HG03378 (cell line): ENCODE measurements around the gene THSD7B.
"Not testable (repeated sequence)": the region's sequence is repeated elsewhere in the genome, so short reads cannot be mapped to it uniquely, and the experiment has no call there.

Experiments
- ATAC-seq: cut with Tn5 transposase; IDR thresholded peaks from one replicate; pipeline ENCODE4 v1.9.1; 2021; ENCODE audit warnings: mild to moderate bottlenecking, moderate library complexity; ENCODE audit not compliant: unreplicated experiment

Gene THSD7B

DNA sequence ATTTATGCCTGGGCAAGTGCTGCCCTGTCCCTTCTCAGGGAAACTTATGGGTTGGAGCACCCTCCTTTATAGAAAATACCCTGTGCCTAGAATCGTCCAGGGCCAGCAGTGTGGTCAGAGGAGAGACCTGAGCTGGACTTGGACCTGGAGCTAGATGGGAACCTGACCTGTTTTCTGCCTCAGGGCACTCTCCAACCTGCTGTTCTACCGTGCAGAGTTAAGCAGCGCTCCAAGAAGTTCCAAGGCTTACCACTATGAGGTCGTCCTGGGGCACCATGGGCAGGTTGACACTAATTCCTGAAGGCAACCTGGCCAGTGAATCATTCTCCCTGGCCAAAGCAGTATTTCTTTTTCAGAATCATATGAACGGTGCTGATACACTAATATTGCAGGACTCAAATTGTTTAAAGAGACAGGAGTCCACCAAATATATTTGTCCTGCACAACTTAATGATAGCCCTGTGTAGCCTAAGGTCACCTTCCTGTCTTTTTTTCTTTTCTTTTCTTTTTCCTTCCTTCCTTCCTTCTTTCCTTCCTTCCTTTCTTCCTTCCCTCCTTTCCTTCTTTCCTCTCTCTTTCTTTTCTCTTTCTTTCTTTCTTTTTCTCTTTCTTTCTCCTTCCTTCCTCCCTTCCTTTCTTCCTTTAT, 743.5 kb downstream of the THSD7B start:
- ATAC-seq, result no peak

DNA sequence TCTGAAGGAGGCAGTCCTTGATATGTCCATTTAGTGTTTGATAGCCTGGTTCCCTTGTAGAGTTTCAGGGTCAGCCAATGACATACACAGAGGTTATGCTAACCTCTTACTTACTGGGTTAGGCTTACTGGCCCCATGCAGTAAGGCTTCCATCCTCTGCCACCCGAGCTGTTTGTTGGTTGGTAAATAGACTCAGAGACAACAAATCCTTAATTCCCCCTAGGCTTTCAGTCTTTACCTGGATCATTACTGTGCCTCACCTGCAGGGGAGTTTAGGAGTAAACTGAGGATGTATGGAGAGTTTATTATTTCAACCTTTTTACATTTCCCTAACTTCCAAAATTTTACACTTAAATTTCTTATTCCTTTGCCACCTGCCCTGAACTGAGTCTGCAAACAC, 746.2 kb downstream of the THSD7B start:
- no peak for ATAC-seq

DNA sequence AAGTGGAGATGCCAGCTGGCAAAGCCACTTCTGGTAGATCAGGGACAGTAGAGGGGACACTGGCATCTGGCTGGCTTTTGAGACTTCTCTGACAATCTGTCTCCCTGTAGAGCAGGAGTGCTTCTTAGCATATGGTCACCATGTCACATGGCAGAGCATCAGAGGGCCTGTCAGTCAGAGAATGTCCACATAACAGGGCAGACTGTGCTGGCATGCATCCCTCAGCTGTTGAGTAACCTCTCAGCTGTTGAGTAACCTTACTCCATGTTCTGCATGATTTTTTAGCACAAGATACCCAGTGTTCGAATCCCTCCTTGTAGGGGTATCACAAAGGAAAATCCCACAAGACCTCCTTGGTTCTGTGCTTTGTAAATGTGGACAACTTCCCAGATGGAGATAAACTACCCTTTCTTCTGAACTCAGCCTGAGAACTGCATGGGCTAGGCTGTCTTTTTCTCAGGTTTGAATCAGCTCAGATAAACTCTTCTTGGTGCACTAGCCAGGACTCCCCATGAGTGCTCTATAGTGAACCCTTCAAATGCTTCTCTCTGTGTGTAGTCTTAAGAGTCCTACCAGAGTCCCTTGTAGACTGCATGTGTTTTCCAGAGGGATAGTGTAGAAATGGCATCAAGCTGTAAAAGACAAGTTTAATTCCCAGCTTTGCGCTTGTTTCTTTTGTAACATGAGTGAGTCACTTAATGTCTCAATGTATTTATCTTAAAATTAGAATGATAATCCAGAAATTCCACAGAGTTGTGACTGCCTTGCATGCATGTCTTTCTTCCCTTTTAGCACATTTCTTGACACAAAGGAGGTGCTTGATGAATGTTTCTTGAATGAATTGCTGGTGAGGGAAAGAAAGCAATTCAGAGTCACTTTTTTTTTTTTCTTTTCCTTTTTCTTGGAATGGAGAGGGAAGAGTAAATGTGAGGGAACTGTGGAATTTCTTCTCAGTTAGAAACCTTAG, 756.6 kb downstream of the THSD7B start:
- ATAC-seq, result no peak

DNA sequence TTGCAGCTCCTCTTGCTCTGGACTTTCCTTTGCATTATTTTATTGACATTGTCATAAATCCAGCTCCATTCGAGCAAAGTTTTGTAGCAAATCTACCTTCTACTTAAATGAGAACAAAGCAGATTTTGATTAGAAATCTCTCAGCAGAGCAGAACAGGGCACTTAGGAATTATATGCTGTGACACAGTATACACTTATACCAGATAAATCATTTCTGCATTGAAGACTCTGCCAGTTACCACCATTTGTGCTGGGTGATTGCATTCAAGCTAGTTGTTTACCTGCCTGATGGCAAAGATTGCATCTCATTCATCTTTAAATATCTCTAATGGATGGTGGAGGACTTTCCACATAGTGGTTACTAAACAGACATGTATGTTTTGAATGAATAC, 757.3 kb downstream of the THSD7B start:
- no peak for ATAC-seq

DNA sequence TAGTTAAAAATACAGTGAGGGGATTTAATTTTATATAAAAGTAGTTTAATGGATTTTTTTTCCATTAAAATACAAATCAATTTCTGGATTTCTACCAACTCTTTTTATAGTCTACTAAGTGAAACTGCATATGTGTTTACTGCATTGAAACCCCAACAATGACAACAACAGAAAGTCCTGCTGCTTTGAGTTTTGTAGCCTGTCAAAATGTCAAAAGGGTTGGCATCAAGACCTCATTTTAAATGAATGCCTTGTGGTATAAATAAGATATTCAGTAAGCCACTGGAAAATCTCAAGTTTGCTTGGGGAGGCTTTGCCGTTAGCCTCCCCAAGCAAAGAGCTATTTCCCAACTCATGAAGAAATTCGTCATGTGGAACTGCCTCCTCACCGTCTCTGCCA, 758.6 kb downstream of the THSD7B start:
- no peak for ATAC-seq

DNA sequence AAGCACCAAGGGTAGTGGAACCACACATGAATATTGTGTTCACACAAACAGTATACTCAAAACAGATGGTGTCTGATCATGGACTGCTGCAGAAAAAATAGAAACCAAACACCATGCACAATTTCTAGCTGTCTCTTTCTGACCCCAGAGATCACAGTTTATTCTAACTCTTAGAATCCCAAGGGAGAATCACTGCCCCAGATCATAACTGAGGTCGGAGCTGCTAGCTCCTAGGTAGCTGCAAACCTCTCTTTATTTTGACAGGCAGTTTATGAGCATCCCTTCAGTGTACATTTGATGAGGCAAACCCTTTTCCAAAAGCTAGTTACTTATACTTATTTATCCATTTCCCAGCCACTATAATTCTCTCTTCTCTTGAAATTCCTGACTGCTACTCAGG, 759.8 kb downstream of the THSD7B start:
- no peak for ATAC-seq

DNA sequence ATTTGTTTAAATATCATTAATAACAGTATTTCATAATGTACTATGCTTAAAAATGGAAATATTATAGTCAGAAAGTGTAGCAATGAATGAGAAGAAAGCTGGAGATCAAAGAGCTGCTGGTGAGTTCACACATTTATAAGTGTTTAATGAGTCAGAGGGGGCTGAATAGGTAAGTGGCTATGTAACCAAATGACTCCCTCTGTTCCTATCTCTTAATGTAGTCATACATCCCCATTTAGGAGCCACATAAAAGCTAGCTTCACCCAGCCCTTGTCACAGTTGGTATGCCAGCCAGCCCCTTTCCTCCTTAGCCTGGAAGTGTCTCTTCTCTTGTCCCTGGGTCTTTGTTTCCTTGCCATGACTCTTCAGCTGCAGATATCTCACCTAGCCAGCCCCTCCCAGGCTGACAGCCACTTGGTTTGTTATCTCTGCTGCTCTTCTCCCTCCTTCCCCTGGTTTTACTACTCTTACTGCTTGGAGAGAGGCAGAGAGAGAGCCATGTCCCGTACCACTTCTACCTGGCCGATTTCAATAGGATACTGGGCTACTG, 760.4 kb downstream of the THSD7B start:
- no peak for ATAC-seq

DNA sequence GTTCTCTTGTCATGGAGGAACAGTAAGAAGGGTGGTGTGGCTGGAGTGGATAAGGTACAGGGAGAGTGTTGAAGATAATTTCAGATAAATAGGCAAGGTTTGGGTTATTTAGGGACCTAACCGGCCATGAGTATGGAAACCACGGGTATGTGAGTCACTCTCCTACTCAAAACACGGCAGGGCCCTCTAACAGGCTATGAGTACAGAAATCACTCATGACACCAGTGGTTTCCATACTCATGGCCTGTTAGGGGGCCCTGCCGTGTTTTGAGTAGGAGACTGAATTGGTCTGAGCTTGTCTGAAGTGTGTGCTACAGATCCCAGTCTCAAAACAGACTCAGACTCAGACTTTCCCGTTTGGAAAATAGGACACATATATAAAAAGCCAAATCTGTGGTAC, 770.6 kb downstream of the THSD7B start:
- no peak for ATAC-seq

DNA sequence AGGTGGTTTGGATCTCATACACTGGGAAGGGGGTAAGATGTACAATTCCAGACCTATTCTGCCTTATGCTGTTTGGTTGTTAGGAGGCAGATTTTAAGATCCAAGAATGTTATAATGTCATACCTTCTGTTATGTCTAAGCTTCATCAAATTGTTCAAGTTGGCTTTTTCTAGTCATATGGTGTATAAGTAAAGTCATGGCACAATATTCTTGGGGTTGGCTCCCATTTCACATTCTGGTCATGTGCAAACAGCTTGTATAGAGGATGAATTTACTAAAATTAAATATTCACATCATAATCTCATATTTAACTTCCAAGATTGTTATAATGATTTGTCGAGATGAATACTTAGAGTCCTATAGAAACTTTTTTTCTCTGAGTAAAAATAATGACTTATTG, 774.0 kb downstream of the THSD7B start:
- ATAC-seq, result no peak

DNA sequence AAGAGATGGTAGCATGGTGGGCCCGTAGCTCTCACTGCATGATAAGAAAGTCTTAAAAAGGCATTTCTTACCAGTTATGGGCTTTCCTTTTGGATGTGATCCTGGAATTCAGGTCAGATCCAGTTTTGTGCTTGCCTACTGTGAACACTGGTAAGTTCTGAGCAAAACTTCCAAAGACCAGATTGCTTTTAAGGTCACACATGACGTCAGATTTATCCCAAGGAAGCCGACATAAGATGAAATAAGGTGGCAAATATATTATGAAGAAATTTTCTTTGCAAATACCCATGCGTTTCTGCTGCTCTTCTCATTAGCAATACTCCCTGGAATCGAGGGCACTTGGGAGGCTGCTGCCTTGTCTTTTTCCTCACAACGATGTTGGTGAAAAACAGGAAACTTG, 782.5 kb downstream of the THSD7B start:
- ATAC-seq, result no peak

DNA sequence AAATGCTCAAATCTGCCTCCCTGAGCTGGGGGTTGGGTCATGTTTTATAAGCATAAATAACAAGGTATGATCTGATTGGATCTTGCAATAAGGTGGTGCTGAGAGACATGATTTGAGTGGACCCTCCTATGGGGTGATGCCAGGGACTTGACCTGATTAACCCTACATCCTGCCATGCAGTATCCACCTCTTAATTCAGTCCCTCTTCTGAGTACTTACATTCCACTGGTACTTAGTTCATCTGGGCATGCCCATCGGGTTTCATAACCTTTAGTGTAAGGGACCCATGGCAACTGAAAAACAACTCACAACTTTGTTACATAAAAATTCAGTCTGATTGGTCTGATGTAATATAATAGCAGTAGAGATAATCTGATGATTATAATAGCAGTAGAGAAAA, 801.0 kb downstream of the THSD7B start:
- ATAC-seq, result no peak

DNA sequence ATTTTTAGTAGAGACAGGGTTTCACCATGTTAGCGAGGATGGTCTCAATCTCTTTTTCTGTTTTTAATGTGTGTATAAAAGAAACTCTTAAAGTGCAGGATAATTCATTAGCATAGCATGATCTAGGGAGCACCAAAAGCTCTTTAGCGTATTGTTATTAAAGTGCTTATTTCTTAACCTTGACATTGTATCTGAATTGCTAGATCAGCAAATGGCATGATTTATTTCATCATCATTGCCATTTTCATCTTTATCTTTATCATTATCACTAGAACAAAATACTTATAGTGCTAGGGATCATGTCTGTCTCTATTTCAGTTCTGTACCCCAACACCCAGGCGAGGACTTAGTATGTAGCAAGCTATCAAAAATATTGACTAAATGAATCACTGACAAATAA, 805.1 kb downstream of the THSD7B start:
- ATAC-seq, result no peak

DNA sequence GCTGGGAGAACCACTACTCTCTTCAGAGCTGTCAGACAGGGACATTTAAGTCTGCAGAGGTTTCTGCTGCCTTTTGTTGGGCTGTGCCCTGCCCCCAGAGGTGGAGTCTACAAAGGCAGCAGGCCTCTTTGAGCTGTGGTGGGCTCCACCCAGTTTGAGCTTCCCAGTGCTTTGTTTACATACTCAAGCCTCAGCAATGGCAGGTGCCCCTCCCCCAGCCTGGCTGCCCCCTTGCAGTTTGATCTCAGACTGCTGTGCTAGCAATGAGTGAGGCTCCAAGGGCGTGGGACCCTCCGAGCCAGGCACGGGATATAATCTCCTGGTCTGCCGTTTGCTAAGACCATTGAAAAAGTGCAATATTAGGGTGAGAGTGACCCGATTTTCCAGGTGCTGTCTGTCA, 822.5 kb downstream of the THSD7B start:
- ATAC-seq, result not testable (repeated sequence)

DNA sequence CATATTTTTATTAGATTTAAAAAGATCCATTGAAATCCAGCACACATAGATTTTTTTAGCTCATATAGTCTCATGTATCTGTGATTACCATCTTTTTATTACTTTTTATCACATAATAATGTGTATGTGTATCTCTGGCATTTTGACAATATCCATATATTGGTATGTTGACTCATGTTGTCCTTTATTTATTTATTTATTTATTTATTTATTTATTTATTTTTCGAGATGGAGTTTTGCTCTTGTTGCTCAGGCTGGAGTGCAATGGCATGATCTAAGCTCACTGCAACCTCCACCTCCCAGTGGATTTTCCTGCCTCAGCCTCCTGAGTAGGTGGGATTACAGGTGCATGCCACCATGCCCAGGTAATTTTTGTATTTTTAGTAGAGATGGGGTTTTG, 823.2 kb downstream of the THSD7B start:
- not testable (repeated sequence) for ATAC-seq

DNA sequence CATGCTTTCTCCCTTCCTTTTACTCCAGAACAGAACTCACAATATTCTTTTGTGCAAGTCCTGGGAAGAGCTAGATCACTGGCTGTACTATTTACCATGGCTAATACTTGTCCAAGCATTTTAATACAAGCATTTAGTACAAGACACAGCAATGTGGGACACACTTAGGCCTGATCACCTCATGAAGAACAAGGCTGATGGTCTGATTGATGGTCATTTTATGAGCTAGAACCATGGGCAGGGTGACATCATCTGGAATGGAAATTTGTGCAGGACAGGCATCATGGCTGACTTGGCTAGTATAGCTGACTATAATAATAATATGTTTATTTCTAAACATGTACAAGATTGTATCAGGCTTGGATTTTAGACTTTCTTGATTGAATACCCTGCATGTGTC, 824.8 kb downstream of the THSD7B start:
- ATAC-seq, result no peak

DNA sequence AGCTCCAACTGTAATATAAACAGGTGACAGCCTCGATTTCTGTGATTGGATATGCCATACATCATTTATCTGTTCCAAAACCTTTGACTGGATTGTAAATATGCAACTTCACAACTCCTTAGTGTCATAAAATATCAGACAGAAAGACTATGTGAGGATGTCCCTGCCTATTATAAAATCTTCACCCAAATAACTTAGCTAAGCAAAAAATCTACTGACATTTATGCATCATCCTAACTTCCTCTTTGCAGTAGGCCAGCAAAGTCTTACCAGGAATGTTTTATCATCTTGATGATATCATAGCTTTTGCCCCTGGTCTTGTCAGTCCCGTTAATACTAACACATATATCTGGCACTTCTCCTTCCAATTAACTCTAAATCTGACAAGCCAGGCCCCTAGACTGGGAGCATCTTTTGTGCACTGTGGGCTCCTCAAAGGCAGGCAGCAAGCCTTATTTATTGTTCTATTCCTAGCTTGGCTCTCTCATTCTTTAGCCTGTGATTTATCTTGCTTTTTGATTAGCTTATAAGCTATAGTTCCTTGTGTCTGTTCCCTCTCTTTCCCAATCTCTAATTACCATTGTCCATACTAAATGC, 842.5 kb downstream of the THSD7B start:
- ATAC-seq, result no peak

DNA sequence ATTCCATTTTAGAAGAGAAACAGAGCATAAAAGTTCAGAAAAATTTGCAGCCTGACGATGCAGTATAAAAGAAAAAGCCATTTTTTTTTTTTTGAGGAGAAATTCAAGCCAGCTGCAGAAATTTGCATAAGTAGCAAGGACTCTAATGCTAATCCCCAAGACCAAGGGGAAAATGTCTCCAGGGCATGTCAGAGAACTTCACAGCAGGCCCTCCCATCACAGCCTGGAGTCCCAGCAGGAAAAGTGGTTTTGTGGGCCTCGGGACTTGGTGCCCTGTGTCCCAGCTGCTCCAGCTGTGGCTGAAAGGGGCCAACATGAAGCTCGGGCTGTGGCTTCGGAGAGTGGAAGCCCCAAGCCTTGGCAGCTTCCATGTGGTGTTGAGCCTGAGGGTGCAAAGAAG, 873.6 kb downstream of the THSD7B start:
- ATAC-seq, result no peak

DNA sequence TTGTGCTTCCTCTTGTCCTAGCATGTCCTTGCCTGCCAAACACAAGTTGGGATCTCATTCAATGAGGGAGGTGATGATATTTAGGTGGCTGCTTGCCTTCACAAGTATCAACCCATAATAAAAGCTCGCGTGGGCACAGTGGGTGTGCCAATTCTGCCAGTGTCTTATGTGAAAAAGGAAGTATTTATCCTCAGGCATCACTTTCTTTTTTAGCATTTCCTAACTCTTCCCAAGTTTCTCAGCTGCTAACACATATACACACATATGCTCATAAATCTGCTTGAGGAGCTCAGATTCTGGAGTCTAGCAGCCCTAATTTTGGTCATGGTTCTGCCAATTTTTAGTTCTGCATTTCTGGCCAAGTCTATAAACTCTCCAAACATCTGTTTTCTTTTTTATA, 879.4 kb downstream of the THSD7B start:
- no peak for ATAC-seq

DNA sequence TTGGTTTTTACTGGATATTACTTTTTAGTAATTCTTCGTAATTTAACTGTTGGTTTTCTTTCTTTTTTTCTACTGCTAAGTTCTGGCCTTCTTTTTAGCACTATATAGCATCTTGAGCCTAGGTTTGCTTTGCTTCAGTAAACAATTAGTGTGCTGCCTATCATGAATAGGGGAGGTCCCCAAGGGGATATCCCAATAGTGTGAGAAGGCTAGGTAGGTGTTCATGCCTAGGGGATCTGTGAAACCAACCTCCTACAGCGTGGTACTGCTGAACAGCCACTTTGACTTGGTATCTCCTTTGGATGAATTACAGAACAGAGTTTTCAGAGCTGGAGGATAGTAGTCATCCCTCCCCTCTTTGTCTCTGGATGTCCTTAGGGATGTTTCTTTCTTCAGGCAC, 888.7 kb downstream of the THSD7B start:
- ATAC-seq, result no peak

DNA sequence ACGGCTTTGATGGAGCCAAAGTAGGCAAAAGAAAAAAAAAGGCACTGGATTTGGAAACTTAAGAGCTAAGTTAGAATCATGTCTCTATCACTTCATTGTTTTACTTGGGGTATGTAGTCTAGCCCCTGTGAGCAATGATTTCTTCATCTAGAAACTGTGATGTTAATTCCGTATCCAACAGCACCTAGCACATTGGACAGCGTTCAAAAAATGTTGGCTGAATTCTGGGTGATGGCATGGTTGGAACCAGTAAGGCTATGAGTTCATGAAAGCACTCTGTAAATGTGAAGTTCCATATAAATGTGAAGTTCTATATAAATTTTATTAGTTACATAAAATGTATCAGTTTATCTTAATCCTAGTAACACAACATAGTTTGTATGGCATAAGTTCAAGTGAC, 890.5 kb downstream of the THSD7B start:
- no peak for ATAC-seq

DNA sequence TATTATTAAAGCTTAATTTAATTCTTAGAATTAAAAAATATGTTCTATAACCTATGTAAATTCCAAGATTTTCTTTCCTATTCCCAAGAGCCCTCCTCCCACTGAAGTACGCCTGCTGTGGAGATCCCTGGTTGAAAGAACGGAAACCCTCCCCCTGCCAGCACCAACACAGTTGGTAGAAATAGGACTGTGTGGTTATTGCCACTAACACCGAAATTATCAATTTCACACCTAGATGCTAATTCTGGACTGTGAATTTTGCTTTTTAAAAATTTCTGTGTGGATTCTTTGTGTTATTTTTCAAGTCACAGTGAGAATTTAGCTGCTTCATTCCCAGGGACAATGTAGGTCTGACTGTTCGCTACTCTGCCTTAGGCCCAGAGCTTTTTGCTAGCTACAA, 893.1 kb downstream of the THSD7B start:
- ATAC-seq, result no peak

DNA sequence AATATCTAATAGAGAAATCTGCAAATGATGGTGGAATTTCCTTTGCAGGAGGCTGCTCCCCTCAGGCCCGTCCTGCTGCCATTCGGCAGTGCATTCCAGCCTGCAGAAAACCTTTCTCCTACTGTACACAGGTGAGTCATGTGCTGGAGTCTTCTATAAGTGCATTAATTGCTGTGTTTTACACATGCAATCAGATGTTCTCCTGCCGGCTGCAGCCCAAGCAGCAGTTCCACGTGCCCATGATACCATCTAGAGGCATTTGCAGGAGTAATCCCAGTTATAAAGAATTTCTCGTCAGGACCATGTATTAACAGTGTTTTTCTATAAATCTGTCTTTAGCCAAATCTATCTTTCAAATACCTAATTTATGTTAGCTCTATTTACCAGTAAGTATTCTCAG, 894.3 kb downstream of the THSD7B start:
- ATAC-seq, result no peak
